Brain pericyte (primary cell): Measurements from ENCODE around the gene COL25A1.
"Not testable (repeated sequence)": the region's sequence is repeated elsewhere in the genome, so short reads cannot be mapped to it uniquely, and the experiment has no call there.

Experiments
- DNase-seq: peaks from one replicate; pipeline ENCODE4 v3.0.0-alpha.2; 2012; ENCODE audit warnings: low read depth, low spot score

COL25A1 gene

GRCh38 chr4:109169170-109169569, 133.3 kb downstream of the COL25A1 start:
- DNase-seq, result no peak

DNA sequence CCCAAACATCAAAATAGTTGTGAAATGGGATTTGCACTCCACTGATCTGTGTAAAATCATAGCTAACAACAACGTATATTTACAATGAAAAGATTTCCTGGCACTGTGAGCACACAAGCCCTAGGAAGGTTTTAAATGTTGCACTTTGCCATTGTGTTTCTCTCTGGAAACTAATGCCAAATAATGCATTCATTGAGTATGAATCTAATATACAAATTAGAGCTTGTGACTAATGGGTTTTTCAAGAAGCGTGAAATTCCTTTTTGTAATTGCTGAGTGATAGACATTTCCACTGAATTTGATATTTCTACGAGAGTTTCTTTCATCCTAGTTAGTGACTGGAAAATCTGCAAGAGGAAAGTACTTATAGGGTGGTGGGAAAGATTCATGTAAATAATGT, 135.9 kb downstream of the COL25A1 start:
- no peak for DNase-seq

DNA sequence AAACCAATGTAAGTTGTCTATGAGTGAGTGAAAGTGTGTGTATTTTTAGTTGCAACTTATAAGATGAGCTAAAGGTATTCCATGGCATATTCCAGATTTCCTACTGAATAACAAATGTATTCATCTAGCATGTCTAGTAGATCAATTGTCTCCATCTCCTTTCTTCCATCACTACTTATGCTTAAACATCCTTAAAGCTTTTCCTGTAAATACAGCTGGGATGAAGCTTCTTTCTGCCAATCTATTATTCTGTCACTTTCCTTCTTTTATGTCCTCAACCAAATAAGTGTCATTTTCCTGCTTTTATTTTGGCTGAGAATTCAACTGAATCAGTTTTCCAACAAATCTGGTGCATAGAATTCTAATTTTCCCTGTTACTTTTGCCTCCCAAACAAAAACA, 136.3 kb downstream of the COL25A1 start:
- no peak for DNase-seq

DNA sequence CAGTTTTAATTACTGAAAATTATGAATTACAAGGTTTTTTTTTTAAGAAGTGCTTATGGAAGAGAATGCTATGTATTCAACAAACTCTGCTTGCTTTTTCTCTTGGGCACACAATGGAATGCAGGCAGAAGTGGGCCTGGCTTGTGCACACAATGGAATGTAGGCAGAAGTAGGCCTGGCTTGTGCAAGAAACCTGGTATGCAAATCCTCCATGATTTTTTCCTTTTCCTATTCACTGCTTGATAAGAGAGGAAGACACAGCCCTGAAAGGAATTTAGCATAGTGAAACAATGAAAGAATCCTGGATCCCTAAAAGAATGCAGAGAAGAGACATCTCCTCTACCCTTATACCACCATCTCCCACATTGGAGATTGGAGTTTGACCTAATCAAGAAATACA, 138.4 kb downstream of the COL25A1 start:
- DNase-seq, result no peak

GRCh38 chr4:109163493-109163892, 139.0 kb downstream of the COL25A1 start:
- DNase-seq, result no peak

DNA sequence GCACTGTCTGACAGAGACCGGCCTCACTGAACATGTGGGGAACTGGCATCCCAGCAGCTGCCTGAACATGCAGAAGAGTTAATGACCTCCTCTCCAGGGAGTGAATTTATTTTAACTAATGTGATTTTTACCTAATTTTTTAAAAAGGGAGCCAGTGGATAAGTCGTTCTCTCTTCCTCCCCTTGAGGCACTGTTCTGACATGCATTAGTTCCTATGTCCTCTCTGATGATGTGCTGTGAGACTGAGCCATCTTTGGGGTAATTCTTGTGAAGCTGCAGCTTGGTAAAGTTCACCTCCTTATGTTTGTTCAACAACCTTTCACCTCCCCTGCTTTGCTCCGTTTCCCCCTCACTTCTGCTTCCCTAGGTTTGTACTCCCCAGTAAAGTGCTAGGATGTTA, 139.7 kb downstream of the COL25A1 start:
- DNase-seq, result no peak

DNA sequence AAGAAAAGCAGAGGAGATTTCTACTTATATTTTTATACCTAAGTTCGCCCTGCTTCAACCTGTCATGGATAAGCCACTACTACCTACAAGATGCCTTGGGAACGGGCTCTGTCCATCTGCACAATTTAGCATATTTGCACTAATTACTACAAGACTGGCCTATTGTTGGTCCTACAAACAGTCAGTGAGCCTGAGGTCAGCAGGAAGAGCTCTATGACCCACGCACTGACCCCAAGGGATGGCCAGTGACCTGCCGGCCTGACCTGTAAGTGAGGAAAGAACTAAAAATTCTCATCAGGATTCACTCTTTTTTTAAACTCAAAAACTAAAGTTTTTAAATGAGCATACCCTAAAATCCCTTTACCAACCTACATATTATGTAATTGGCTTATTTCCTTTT, 142.0 kb downstream of the COL25A1 start:
- DNase-seq, result no peak

- no peak for DNase-seq
Observed at GRCh38 chr4:109157696-109158095, 144.8 kb downstream of the COL25A1 start.

DNA sequence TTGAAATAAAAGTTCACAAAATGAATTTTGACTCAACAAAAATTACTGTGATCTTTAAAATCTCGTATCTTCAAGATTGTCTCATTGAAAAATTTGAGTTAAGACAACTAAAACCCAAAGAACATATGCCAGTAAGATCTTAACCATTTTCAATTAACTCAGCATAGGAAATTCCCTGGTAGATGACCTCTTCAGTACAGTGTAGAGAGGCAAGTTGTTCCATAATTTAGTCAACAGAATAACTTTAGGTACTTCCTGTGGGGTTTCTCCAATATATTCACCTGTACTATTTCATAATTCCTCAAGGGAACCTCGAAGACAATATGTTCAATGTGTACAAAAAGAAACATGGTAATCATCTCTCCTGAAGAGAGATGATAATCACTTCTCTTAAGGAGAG, 145.3 kb downstream of the COL25A1 start:
- no peak for DNase-seq

DNA sequence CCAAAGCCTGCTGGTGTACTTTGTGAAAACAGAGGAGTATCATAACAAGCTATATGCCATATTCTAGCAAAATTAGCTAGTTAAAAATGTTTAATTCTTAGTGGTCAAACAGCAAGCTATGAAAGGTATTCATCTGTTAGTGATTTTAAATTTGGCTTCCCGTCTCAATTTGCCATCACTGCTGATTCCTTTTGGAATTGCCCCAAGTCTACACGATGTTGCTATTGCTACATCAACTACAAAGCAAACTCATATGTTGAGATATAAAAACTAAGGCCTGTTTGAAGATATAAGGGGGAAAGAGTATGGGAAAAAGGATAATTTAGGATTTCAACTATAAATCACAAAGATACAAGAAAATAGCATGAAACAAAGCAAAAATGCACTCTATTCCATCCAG, 146.1 kb downstream of the COL25A1 start:
- DNase-seq, result no peak

- DNase-seq, result no peak
Observed at GRCh38 chr4:109155682-109156283, 146.7 kb downstream of the COL25A1 start.

DNA sequence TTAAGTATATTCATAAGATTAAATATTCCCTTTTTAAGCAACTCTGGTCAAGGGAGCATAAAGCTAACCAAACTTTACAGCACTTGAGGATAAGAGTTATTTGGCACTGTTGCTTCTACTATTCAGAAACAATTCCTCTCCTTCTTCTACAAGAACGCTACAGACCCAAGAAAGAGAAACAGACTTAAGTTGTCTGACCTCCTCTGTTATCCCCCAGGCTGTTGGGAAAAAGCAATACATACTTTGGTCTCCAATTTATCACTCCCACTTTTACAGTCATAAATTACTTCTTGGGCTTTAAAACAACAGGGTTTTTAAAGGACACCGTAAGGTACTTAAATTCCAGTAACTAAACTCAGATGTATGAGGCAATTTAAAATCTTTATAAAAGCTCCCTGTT, 147.4 kb downstream of the COL25A1 start:
- no peak for DNase-seq

GRCh38 chr4:109154424-109154823, 148.0 kb downstream of the COL25A1 start:
- DNase-seq, result no peak

DNA sequence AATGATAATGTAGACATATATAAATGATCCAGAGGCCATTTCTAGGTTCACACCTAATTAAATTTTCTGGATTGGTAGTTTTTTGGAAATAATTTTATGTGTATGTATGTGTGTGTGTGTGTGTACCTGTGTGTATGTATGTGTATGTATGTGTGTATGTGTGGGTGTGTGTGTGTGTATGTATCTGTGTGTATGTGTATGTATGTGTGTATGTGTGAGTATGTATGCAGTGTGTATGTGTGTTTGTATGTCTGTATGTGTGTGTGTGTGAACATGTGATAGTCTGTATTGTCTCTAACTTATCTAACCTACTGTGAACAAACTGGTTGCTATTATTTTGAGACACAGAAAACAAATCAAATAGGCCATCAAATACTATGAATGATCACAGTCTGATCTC, 152.6 kb downstream of the COL25A1 start:
- DNase-seq, result no peak

DNA sequence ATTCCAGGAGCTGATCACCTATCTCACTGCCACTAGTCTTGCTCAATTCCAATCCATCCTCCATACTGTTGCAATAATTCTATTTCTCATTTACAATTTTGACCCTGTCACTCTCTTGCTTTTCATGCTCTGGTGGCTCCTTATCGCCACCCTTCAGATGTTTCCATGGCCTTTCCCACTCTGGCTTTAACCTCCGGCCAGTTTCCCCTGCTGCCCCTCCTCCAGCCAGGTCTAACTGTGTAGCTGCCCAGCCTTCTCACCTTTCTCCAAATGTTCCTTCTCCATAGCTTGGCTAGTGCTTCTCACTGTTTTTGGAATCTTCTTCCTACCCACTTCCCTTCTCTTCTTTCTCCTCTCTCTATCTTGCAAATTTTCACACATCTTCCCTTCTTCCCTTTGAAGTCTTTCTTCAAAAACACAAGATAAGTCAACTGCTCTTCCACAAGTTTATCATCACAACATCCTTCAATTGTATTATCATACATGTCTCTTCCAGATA, 153.8 kb downstream of the COL25A1 start:
- no peak for DNase-seq

GRCh38 chr4:109147135-109147534, 155.3 kb downstream of the COL25A1 start:
- no peak for DNase-seq

DNA sequence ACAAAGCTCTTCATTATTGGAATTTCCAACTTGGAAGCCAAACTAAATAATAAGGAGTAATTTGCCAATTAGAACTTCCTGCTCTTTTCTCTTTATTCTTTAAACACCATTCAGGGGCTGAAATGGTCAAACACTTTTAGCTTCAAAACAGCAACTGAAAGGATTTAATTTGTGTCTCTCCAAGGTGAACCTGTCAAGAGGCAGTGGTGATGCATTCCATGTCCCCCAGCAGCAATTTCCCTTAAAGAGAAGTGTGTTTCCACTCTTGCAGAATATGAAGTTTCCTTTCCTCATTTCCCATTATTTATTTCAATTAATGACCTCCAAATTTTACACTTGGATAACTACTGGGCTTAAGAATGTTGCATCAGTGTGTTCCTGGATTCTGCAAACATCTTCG, 156.0 kb downstream of the COL25A1 start:
- DNase-seq, result no peak

- not testable (repeated sequence) for DNase-seq
Observed at GRCh38 chr4:109138125-109138524, 164.3 kb downstream of the COL25A1 start.

- no peak for DNase-seq
Observed at GRCh38 chr4:109134921-109135320, 167.5 kb downstream of the COL25A1 start.

DNA sequence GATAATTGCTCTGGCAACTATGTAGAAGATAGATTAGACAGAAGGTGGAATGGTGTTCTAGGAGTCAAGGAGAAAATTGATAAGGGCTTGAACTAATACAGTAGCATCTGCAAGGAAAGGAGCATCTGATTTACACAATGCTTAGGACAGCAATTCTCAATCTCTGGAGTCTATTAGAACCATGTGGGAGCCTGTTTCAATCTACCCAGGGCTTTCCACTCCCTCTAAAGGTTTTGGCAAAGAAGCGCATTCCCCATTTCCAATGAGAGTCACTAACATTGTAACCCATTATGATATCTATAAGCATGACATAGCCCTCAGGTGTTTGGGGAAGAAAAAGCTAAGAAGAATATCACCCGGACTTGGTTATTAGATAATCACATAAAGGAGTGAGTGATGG, 168.2 kb downstream of the COL25A1 start:
- DNase-seq, result no peak

DNA sequence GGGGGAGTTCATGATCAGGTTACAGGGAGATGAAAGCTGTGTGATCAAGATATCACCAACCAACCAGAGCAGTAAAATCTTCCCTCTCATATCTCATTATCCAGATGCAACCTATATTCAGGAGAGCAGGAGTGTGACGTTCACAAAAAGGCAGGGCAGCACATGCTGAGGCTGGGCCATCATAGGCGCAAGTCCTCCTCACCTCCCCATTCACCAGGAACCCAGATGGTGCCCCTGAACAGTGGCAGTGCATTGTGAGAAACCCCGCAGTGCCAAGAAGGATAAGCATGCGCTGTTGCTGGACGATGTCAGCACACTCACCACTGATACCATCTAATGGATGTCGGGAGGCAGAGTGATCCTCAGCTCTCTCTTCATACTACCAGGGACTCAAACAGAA, 170.9 kb downstream of the COL25A1 start:
- no peak for DNase-seq

DNA sequence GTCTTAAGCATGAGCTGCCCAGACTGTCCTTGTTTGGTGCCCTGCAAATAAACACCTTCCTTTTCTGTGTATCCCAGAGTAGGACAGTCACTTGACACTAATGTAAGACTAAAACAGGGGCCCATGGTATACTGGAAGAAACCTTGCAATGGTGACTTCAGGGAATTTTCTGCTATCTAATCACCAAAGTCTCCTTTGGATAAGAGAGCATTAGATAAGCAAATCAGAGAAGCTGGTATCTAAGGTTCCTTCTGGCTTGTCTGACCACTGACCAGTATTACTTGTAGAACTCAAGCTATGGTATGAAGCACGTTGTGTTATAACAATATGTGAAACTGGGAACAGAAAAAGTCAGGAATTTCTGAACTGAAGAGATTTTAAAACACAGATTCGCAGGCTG, 173.9 kb downstream of the COL25A1 start:
- no peak for DNase-seq

GRCh38 chr4:109127866-109128265, 174.6 kb downstream of the COL25A1 start:
- DNase-seq, result no peak

DNA sequence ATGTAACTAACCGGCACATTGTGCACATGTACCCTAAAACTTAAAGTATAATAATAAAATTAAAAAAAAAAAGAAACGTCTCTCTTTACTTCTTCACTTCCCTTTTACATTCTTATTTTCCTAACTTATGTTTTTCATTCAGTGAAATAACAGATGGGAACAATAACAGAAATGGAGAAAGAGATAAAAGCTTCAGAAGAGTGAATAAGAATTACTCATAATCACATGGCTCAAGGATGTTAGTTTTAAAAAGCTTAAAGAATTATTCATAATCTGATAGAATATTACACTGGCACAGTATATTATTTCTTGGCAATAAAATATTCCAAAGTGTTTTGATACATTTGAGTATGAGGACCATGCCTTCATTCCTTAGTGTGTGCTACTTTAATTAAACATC, 175.6 kb downstream of the COL25A1 start:
- DNase-seq, result no peak
